ENCODE results near the gene CEMIP2.

DNA sequence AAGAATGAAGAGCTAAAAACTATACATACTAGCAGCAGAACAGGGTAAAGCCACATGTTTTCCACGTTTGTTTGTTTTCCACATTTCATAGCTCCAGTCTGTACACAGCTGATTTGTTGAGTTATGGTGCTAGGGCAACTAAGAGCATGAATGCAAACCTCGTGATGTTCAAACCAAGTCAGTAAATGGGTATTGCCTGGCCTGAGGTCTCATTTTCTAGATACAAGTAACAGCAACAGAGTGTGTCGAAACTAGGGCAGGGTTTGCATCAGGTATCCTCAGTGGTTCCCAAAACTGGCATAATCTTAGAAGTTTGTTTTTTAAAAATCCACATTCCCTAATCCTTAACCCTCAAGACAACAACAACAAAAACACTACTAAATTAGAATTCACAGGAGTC lies 89.3 kb downstream of the CEMIP2 start:
- no peak for TF ChIP-seq POLR2A (IDR thresholded peaks at IDR 0.05)
- TF ChIP-seq, protein P1, sequence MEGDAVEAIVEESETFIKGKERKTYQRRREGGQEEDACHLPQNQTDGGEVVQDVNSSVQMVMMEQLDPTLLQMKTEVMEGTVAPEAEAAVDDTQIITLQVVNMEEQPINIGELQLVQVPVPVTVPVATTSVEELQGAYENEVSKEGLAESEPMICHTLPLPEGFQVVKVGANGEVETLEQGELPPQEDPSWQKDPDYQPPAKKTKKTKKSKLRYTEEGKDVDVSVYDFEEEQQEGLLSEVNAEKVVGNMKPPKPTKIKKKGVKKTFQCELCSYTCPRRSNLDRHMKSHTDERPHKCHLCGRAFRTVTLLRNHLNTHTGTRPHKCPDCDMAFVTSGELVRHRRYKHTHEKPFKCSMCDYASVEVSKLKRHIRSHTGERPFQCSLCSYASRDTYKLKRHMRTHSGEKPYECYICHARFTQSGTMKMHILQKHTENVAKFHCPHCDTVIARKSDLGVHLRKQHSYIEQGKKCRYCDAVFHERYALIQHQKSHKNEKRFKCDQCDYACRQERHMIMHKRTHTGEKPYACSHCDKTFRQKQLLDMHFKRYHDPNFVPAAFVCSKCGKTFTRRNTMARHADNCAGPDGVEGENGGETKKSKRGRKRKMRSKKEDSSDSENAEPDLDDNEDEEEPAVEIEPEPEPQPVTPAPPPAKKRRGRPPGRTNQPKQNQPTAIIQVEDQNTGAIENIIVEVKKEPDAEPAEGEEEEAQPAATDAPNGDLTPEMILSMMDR (IDR thresholded peaks at IDR 0.05 in 4 of 5, conservative IDR thresholded peaks at IDR 0.05 in 1 of 5), result no peak
